B cell (primary cell): ENCODE results near the gene TREM1. TPM values are rescaled to one million over a fixed set of nuclear protein-coding genes. Genes with fewer than 3 reads are reported as not detected.

ENCODE experiments used
- ATAC-seq: fragments of 200-7000 bp; cut with Tn5 transposase; one replicate; pipeline ENCODE4 v1.10.0; 2021; ENCODE audit warnings: low read depth, mild to moderate bottlenecking, moderate number of reproducible peaks, moderate library complexity
- CTCF ChIA-PET: fragments of 350-600 bp; sonication (Branson Sonifier 250); formaldehyde crosslinking; loops from one replicate; lab custom pipeline; 2021; ENCODE audit warnings: antibody characterized with exemption, inconsistent platforms; lab: Charles Lee
- POLR2A ChIA-PET: fragments of 350-600 bp; sonication (Branson Sonifier 250); formaldehyde crosslinking; loops from one replicate; lab custom pipeline; 2021; ENCODE audit warnings: antibody characterized with exemption; lab: Charles Lee
- DNase-seq: peaks from one replicate; pipeline ENCODE4 v3.0.0; 2013
- H2AFZ ChIP-seq: 2 replicates; pipeline ENCODE4 v1.6.1; 2012; ENCODE audit warnings: mild to moderate bottlenecking, low read depth, low read length; ENCODE audit not compliant: insufficient read depth, poor library complexity, severe bottlenecking
- H3K27ac ChIP-seq, 2 donors: 1 replicate in 1 of 2; 2 replicates in 1 of 2; pipeline ENCODE4 v1.5.1; 2012 to 2013; ENCODE audit warnings: low read length in 2 of 2, mild to moderate bottlenecking in 2 of 2, moderate library complexity in 1 of 2
- H3K27me3 ChIP-seq, 4 experiments: fragments of 200-600 bp in 1 of 4; sonication (generic) in 1 of 4; replicated peaks in 1 of 4; 1 replicate in 2 of 4; 2 replicates in 2 of 4; pipeline versions ENCODE4 v1.6.1 to v1.7.0; 2013 to 2016; ENCODE audit warnings: low read length in 3 of 4, mild to moderate bottlenecking in 2 of 4, mixed read lengths in 1 of 4, moderate library complexity in 1 of 4; ENCODE audit not compliant: insufficient read depth in 4 of 4, control insufficient read depth in 3 of 4; ENCODE audit errors: control extremely low read depth in 1 of 4
- H3K36me3 ChIP-seq, 2 experiments: replicated peaks in 1 of 2; 1 replicate in 1 of 2; 2 replicates in 1 of 2; pipeline versions ENCODE4 v1.6.1 to v1.7.1; 2013; ENCODE audit warnings: low read length in 1 of 2; ENCODE audit not compliant: insufficient read depth in 2 of 2, control insufficient read depth in 1 of 2; ENCODE audit errors: control extremely low read depth in 1 of 2, extremely low read depth in 1 of 2
- H3K4me1 ChIP-seq, 2 donors: fragments of 200-600 bp in 1 of 2; sonication (generic) in 1 of 2; 1 replicate in 1 of 2; 2 replicates in 1 of 2; pipeline versions ENCODE4 v1.5.1 to v1.6.1; 2013 to 2017; ENCODE audit warnings: low read length in 2 of 2; ENCODE audit not compliant: control insufficient read depth in 2 of 2, insufficient read depth in 2 of 2
- H3K4me2 ChIP-seq: replicated peaks from 2 replicates; pipeline ENCODE3; 2012; ENCODE audit warnings: mild to moderate bottlenecking, low read depth, low read length; ENCODE audit not compliant: poor library complexity, severe bottlenecking
- H3K4me3 ChIP-seq, 5 experiments: fragments of 200-600 bp in 1 of 5; sonication (generic) in 1 of 5; 1 replicate in 3 of 5; 2 replicates in 2 of 5; pipeline versions ENCODE4 v1.5.1 to v1.7.0; 2011 to 2016; ENCODE audit warnings: low read length in 4 of 5, mild to moderate bottlenecking in 4 of 5, low read depth in 2 of 5, control low read depth in 1 of 5, moderate library complexity in 1 of 5; ENCODE audit not compliant: insufficient read depth in 1 of 5; ENCODE audit errors: control extremely low read depth in 1 of 5, extremely low read depth in 1 of 5
- H3K79me2 ChIP-seq: fragments of 200-600 bp; sonication (generic); one replicate; pipeline ENCODE4 v1.6.0; 2016; ENCODE audit warnings: low read length; ENCODE audit not compliant: control insufficient read depth, insufficient read depth
- H3K9ac ChIP-seq: fragments of 200-600 bp; sonication (generic); 2 replicates; pipeline ENCODE4 v1.6.1; 2017; ENCODE audit warnings: mild to moderate bottlenecking, low read length, moderate library complexity
- H3K9me3 ChIP-seq, 3 donors: one replicate each; pipeline versions ENCODE4 v1.6.1 to v1.7.1; 2013; ENCODE audit warnings: low read length in 2 of 3; ENCODE audit not compliant: control insufficient read depth in 2 of 3, insufficient read depth in 1 of 3; ENCODE audit errors: control extremely low read depth in 1 of 3
- H4K20me1 ChIP-seq: 2 replicates; pipeline ENCODE4 v1.6.0; 2012; ENCODE audit warnings: mild to moderate bottlenecking, low read length; ENCODE audit not compliant: insufficient read depth, control insufficient read depth, poor library complexity, severe bottlenecking
- H3K27ac Mint-ChIP-seq: one replicate; pipeline ENCODE4 v1.8.0; 2021; ENCODE audit warnings: mixed read lengths
- H3K27me3 Mint-ChIP-seq: one replicate; pipeline ENCODE4 v1.8.0; 2021; ENCODE audit warnings: mixed read lengths
- H3K4me1 Mint-ChIP-seq: one replicate; pipeline ENCODE4 v1.8.0; 2021; ENCODE audit warnings: mixed read lengths
- H3K4me3 Mint-ChIP-seq: one replicate; pipeline ENCODE4 v1.8.0; 2021; ENCODE audit warnings: mixed read lengths
- H3K9me3 Mint-ChIP-seq: one replicate; pipeline ENCODE4 v1.8.0; 2022; ENCODE audit warnings: mixed read lengths; ENCODE audit not compliant: insufficient read depth
- CTCF ChIP-seq: fragments of 200-600 bp; IDR thresholded peaks from one replicate; pipeline ENCODE4 v1.8.0; 2022; ENCODE audit warnings: antibody characterized with exemption, mild to moderate bottlenecking
- EZH2 ChIP-seq: IDR thresholded peaks from 2 replicates; pipeline ENCODE4 v1.6.1; 2012; ENCODE audit warnings: borderline replicate concordance, low read depth, mild to moderate bottlenecking, moderate library complexity, low read length; ENCODE audit not compliant: insufficient read depth, poor library complexity, severe bottlenecking
- WGBS: methylation state at CpG from one replicate; pipeline ENCODE4 v1.1.5; 2013; ENCODE audit warnings: missing lambda C conversion rate; ENCODE audit not compliant: insufficient coverage; 5-methylcytosine and 5-hydroxymethylcytosine counted together
- intact Hi-C: fragments of 100-400 bp; cut with micrococcal nuclease; formaldehyde crosslinking; loops from one replicate; pipeline ENCODE4 v1.10.0; 2022
- polyA plus RNA-seq: library from polyadenylated mRNA; depleted of rRNA; stranded (reverse); fragments of >200 nt; gene quantifications from 2 replicates; pipeline ENCODE4 v1.2.3, GENCODE V29; 2012
- total RNA-seq, 2 donors: library from RNA; stranded (reverse); fragments of 120-200 nt in 1 of 2; gene quantifications; 1 replicate in 1 of 2; 2 replicates in 1 of 2; pipeline versions ENCODE4 v1.2.3 to v1.2.4, GENCODE V29; 2013 to 2022

TREM1 gene
- total and polyA plus RNA-seq, 2 donors (not counting 1 experiment from before 2014, with no cell fraction given) = 1.9 TPM; not detected in 1

DNA sequence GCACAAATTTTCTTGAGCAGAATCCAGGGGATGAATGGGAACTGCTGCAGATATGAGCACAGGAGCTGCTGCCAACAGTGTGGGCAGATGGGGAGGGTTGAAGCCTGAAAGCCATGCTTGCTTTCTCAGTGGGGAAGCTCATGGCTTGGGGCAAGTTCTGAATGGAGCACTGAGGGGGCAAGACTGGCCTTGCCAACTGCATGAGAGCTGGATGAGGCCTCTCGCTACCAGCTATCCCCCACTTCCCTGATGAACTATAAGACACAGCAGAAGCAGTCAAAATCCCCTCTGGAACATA is 28.3 kb downstream of the TREM1 start:
- Histone ChIP-seq H3K9ac (no peak overlapping the region), H3K36me3 (no peaks in the 10 kb centered on the region), H3K4me2 (no peak overlapping the region), H3K9me3 (peaks cover 3 to 30% (median 6%) of the 10 kb centered on the region in 3 donors), H3K4me1 (peaks cover 11 to 13% of the 10 kb centered on the region in 2 donors), H3K27ac (no peak overlapping the region), H2AFZ (no peak overlapping the region), H3K4me3 (no peak overlapping the region), H3K27me3 (no peaks in the 10 kb centered on the region), H3K79me2 (no peaks in the 10 kb centered on the region), H4K20me1 (no peaks in the 10 kb centered on the region)
- no peak for DNase-seq
- Mint-ChIP-seq H3K27me3 (peaks cover 4% of the 10 kb centered on the region), H3K9me3 (peaks cover 9% of the 10 kb centered on the region), H3K27ac (no peak overlapping the region), H3K4me1 (peaks cover 12% of the 10 kb centered on the region), H3K4me3 (no peak overlapping the region)
- TF ChIP-seq EZH2 (no peak), CTCF (no peak)
- ATAC-seq = no peak
- ChIA-PET POLR2A (no interaction called here), CTCF (no interaction called here)
- WGBS = 83% methylated on average over 1 of the region's 1 CpG
- intact Hi-C loops = no loop called here

DNA sequence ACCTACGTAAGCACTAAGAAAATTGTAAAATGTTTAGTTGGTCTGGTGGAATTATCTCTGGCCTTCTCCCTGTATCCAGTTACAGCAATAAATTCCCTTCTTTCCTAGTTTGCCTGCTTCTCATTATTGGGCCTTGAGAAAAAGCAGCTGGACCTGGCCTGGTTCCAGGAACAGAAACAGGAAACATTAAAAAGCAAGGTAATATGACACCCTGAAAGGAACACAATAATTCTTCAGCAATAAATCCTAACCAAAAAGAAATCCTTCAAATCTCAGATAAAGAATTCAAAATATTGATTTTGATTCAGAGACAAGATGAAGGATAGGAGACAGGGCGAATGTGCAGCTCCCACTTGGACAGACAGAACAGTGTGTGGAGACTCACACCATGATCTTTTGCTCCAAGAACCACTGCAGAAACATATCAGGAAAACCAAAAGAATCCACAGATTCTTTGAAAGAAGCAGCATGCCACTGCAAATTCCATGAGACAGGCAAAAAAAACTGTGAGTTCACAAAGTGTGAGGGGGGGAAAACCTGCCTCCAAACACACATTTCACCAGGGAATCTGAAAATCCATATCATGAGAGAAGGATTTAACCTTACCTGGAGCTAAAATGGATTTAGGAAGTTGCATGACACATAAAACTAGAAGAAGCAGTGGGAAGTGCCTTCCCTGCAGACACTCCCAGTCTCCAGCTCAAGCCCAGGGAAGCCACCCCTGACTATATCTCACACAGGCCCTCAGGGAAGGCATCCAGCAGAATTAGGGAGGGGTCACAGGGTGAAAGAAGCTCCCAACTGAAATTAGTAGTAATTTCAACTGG is 28.9 kb downstream of the TREM1 start:
- Histone ChIP-seq H4K20me1 (no peaks in the 10 kb centered on the region), H3K4me1 (peaks cover 11 to 13% of the 10 kb centered on the region in 2 donors), H2AFZ (no peak overlapping the region), H3K4me2 (no peak overlapping the region), H3K27ac (no peak overlapping the region), H3K36me3 (no peaks in the 10 kb centered on the region), H3K79me2 (no peaks in the 10 kb centered on the region), H3K4me3 (no peak overlapping the region), H3K9me3 (peaks cover 3 to 25% (median 6%) of the 10 kb centered on the region in 3 donors), H3K27me3 (no peaks in the 10 kb centered on the region), H3K9ac (no peak overlapping the region)
- Mint-ChIP-seq H3K4me1 (peaks cover 12% of the 10 kb centered on the region), H3K9me3 (peaks cover 9% of the 10 kb centered on the region), H3K27ac (no peak overlapping the region), H3K27me3 (peaks cover 4% of the 10 kb centered on the region), H3K4me3 (no peak overlapping the region)
- intact Hi-C loops = no loop called here
- TF ChIP-seq CTCF = no peak
- no peak for TF ChIP-seq EZH2
- DNase-seq (no peak), ATAC-seq (no peak)
- WGBS = no CpG with 5 or more reads among the region's 2 CpGs
- ChIA-PET CTCF (no interaction called here), POLR2A (no interaction called here)
